GM21576 (cell line): ENCODE data around the gene ZNF467.

Experiments
- ATAC-seq: cut with Tn5 transposase; IDR thresholded peaks from one replicate; pipeline ENCODE4 v1.9.1; 2021; ENCODE audit warnings: mild to moderate bottlenecking, moderate library complexity; ENCODE audit not compliant: unreplicated experiment

ZNF467 gene

DNA sequence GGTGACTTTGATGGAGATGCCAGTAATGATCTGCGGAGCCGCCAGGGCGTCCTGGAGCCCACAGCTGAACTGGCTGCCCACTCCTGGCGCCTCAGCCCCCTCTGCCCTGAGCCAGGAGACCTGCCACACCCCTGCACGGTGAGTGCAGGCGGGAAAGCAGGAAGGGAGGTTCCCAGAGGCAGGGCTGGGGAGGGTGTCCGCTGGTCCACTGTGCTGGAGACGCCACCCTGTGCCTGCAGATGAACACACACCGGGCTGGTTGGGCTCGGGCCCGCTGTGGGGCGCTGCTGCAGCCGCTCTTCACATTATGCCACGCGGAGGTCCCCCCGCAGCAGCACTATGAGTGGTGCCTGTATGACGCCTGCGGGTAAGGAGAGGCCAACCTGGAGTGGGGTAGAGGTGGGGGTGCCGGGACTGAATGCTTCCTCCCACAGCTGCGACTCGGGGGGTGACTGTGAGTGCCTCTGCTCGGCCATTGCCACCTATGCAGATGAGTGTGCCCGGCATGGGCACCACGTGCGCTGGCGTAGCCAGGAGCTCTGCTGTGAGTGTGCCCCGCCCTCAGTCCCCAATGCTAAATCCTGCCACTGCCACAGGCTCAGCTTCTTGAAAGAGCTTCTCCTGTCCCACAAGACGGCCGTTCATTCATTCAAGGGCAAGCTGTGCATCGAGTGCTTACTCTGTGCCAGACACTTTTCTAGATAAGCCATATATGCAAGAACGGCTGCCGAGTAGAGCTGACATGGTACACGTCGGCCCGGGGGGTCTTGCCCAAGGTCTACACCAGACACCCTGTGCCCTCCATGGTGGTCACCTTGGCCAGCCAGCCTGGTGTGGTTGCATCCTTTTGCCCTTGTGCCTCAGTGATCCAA is 14.3 kb upstream of the ZNF467 start:
- no peak for ATAC-seq

DNA sequence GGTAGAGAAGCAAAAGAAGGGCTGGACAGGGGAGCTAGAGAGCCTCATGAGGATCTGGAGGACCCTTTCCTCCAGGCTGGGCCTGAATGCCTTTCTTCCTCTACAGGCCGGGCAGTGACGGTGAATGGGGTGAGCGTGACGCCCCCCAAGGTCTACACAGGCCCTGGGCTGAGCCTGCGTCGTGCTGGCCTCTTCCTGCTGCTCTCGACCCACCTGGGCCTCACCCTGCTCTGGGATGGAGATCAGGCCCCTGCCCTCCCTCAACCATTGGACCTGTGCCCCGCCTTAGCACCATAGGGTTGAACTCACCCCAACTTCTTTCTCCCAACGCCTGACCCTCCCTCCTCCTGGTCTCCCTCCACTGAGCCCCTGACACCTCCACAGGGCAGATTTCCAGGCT is 12.6 kb upstream of the ZNF467 start:
- ATAC-seq = no peak

DNA sequence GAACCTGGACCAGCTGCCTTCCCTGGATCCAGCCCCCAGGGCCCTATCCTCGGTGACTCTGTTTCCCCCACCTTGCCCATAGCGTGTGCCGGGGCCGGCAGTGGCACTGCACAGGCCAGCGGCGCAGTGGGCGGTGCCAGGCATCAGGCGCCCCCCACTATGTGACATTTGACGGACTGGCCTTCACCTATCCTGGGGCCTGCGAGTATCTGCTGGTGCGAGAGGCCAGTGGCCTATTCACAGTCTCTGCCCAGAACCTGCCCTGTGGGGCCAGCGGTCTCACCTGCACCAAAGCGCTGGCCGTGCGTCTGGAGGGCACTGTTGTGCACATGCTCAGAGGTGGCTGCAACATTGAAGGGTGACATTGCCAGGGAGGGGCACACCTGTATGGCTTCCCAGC is 12.0 kb upstream of the ZNF467 start:
- ATAC-seq = no peak

DNA sequence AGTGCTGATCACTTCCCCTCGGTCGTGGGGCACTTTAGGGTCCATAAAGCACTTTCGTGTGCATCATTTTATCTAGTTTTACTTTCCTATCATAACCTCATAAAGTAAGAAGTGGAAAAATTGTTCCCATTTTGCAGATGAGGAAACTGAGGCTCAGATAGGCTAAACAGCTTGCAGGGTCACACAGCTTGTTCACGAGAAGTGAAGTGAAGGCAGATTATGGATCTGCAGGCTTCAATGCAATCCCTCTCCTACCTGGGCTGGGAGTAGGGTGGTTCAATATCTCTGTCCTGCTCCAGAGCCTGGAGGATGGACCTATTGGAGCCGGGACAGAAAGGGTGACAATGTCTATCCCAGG is 10.8 kb upstream of the ZNF467 start:
- ATAC-seq = no peak

DNA sequence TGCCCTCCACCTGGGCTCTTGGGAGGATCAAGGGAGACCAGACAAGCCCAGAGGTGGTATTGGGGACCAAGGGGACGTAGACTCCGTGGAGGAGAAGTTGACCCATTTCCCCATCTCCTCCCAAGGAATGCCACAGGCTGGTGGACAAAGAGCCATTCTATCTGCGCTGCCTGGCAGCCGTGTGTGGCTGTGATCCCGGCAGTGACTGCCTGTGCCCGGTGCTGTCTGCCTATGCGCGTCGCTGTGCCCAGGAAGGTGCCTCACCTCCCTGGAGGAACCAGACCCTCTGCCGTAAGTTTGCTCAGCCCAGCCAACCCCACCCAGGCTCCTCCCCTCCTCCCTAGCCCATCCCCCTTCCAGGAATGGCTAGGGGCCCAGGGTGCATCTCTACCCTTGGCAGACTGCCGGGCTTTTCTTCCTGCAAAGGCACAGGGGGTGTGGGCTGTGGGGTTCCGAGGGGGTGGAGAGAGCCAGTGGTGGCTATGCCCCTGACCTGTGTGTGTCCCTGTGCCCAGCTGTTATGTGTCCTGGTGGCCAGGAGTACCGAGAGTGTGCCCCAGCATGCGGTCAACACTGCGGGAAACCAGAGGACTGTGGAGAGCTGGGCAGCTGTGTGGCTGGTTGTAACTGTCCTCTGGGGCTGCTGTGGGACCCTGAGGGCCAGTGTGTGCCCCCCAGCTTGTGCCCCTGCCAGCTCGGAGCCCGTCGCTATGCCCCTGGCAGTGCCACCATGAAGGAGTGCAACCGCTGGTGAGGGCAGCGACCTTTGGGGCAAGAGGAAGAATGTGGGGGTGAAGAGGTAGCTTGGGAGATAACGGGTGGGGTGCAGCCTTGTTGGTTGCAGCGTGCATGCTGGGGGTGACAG is 10.2 kb upstream of the ZNF467 start:
- ATAC-seq = no peak

DNA sequence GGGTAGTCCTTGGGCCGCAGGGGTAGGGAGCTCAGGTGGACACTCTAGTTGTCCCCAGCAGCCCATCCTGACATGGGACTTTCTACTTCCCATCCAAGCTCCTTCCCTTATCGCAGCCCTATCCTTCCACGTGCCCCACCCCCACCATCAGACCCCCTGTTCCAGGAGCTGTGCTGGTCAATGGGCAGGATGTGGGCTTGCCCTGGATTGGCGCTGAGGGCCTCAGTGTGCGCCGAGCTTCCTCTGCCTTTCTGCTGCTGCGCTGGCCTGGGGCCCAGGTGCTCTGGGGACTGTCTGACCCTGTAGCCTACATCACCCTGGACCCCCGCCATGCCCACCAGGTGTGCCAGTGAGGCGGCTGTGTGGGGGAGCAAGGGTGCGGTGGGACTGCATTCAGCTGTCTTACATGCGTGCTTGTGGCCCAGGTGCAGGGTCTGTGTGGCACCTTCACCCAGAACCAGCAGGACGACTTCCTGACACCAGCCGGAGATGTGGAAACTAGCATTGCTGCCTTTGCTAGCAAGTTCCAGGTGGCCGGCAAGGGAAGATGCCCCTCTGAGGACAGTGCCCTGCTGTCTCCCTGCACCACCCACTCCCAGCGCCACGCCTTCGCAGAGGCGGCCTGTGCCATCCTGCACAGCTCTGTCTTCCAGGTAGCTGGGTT is 9.4 kb upstream of the ZNF467 start:
- no peak for ATAC-seq

DNA sequence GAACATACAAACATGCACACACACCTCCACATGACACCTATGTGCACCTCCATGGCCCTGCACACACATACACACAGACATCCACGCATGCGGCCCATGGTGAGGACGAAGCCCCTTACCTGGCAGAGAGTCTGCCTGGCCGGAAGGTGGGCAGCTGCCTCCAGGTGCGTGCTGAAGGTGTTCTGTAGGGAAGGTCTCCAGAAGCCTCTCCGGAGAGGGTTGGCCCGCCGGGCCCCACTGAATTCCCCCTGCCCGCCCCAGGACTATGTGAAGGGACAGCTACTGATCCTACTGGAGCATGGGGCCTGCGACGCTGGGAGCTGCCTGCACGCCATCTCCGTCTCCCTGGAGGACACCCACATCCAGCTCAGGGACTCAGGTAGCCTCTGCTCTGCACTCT is 8.5 kb upstream of the ZNF467 start:
- ATAC-seq = no peak

DNA sequence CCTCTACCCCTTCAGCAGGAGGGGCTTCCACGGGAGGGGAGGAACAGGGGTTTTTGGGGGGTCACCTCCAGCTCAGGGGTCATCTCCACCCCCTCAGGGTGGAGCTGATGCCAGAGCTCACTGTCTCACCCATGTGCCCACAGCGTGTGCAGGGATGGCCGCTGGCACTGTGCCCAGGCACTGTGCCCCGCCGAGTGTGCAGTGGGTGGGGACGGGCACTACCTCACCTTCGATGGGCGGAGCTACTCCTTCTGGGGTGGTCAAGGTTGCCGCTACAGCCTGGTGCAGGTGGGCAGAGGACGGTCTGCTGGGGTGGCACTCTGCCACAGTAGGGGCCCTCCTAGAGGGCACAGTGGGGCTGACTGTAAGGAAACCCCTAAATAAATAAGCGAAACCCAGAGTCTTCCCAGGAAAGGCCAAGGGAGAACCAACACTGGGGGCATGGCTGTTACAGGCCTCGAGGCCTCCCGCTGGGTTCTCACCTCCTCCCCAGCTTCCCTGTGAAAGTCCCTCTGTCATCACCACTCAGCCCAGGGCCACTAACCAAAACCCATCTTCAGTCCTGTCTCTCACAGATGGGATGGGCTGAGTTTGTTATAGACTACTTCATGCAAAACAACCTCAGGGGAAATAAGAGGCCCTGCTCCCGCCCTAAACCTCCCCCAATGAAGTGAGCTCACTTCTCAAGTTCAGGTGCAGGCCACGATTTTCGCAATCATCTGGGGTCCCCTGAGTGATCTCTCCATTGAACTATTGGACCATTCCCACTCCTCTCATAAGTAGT is 7.4 kb upstream of the ZNF467 start:
- no peak for ATAC-seq

DNA sequence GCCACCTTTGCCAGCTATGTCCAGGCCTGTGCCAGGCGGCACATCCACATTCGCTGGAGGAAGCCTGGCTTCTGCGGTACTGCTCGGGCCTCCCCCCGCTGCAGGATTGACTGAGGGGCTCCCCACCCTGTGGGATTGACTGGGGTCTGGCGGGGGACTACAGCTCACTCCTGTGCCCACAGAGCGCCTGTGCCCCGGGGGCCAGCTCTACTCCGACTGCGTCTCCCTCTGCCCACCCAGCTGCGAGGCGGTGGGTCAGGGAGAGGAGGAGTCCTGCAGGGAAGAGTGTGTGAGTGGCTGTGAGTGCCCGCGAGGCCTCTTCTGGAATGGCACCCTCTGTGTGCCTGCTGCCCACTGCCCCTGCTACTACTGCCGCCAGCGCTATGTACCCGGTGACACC is 6.7 kb upstream of the ZNF467 start:
- ATAC-seq = no peak

DNA sequence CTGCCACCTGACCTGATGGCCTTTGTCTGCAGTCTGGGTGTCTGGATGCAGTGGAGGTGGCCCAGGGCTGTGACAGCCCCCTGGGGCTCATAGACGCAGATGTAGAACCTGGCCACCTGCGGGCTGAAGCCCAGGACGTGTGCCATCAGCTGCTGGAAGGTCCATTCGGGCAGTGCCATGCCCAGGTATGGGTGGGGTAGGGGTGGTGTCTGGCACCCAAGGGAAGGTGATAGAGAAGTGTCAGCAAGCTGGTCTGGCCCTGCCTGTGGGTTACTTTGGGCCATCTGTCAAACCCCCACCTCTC is 6.1 kb upstream of the ZNF467 start:
- ATAC-seq = no peak

DNA sequence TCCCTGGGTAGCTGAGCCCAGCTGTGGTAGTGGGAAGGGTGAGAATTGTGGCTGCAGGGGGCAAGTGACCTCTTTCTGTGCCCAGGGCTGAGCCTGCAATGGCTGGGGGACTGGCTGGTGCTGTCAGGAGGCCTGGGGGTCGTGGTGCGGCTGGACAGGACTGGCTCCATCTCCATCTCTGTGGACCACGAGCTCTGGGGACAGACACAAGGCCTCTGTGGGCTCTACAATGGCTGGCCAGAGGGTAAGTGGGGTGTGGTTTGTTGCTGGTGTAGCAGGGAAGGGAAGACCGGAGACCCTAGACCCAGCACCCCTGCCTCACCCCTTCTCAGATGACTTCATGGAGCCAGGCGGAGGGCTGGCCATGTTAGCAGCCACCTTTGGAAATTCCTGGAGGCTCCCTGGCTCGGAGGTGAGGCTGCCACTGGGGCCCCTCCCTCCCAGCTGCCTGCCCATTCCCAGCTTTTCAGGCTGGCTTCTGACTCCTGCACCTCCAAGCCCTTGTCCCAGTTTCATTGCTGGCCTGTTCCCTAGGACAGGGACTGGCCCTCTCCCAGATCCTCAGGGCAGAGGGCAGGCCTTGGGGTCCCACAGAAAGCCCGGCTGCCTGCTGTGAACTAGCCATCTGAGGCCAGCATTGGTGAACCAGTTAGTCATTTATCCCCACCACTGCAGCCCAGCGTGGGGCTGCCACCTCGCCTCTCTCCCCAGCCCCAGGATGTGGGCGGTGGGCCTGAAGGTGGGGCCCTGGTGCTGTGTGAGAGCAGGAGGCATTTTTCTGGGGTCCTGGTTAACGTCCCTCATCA is 5.5 kb upstream of the ZNF467 start:
- no peak for ATAC-seq

DNA sequence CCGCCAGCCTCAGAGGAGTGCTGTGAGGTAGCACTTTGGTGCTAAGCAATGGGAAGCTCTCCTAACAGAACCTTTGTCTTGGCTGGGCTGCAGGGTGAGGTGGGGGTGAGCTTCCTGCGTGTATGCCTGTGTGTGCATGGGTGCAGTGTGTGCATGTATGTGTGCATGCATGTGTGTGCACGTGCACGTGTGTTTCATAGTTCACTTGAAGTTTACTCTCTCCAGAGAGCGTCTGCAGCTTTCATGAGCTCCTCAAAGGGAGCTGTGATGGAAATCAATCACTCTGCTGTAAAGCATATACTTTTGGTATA is 4.9 kb upstream of the ZNF467 start:
- ATAC-seq = no peak

DNA sequence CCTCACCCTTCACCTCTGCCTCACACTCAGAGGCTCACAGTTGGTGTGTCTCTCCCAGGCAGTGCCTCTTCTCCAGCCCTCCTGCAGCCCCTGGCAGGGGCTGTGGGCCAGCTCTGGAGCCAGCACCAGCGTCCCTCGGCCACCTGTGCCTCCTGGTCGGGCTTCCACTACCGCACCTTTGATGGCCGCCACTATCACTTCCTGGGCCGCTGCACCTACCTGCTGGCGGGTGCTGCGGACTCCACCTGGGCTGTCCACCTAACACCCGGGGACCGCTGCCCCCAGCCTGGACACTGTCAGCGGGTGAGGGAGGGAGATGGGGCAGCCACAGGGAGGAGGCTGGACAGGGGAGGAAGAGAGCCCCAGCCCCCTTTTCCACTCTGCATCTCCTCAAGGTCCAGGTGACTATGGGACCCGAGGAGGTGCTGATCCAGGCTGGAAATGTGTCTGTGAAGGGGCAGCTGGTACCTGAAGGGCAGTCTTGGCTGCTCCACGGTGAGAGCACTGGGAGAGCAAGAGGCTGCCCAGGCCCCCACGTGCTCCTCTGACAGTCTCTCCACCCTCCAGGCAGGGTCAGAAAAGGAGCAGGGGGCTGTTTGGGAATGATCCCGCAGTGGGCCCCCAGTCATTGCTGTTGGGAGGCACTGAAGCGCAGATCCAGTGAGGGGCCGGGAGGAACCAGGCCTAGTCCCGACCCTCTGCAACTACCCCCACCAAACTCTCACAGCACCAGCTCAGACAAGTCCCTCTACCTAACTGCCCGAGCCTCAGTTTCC is 4.4 kb upstream of the ZNF467 start:
- no peak for ATAC-seq

DNA sequence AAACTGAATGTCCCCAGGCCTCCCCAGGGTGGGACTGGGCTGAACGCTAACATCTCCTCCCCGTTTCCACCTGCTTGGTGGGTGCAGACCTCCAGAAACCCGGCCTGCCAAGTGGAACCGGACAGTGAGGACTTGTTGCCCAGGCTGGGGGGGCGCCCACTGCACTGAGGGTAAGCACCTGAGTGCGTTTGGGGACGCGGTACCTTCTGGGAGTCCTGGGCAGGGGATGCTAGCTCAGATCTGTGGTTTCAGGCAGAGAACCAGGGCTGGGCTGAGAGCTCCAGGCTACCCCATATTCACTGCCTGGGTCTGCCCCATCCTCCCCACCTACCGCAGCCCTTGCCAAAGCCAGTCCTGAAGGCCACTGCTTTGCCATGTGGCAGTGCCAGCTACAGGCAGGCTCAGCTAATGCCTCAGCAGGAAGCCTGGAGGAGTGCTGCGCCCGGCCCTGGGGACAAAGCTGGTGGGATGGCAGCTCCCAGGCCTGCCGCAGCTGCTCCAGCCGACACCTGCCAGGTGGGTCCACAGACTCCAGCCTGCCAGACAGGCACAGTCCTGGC is 3.5 kb upstream of the ZNF467 start:
- no peak for ATAC-seq

DNA sequence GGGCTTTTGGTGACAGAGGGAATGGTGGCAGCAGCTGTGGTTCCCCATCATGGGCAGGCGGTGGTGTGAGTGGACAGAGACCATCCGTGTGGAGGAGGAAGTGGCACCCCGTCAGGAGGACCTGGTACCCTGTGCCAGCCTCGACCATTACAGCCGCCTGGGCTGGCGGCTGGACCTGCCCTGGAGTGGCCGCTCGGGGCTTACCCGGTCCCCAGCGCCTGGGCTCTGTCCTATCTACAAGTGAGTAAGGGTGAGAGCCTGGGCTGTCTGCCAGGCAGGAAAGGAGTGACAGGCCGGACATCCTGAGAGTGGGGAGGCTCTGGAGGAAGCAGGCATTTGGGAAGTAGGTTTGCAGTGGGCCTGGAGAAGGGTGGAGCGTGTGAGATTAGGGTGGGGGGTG is 2.9 kb upstream of the ZNF467 start:
- ATAC-seq = no peak

DNA sequence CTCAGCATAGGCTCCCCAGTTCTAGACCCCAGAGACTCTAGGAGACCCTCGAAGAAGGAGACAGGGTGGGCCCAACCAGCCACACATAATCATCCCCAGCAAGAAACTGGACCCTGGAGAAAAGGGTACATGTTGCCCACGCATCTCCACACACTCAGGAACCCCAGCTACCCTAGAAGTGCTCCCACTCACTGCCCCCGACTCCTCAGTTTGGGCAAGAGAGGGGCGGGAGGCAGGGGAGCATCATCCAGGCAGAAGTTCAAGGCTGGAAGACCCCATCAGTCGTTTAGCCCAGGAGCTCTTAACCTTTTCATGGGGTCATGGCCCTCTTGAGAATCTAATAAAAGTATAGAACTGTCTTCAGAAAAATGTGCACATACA is 1.8 kb upstream of the ZNF467 start:
- no peak for ATAC-seq

DNA sequence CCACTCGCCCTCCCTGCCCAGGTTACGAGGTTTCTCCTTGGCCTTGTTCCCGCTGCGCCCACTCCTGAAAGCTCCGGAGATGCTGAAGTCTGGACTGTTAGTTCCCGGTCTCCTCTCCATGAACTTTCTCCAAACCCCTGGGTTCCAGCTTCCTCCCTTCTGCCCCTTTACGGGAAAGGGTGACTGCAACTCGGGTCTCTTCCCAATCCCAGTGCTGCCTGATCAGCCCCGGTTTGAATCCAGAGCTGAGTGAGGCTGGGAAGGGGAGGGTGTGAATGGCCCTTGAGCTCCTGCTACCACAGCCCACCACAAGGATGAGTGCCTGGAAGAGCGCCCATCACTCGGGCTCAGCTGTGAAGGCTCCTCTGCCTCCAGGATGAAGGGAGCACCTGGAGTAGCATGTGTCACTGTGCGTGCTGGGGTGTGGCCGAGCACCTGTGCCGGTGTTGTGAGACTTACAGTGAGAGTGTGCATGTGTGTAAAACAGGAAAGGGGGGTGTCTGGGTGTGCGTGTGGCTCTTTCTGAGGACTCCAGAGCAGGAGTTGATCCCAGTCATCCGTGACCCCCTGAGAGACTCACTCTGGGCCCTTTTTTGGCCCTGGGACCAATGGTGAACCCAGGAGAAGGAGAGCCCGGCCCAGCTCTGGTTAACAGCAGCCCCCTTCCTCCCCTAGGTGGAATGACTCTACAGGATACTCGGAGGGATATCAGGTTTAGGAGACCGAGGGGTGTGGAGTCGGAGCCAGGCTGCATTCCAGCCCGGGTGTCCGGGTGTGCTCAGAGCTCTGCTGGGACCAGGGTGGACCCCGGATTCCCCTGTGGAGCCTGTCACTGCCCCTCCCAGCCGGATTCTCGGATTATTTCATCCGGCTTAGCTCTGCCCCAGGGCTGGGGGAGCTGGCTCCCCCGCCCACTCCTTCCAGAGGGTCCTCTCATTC is 1.1 kb upstream of the ZNF467 start:
- no peak for ATAC-seq

DNA sequence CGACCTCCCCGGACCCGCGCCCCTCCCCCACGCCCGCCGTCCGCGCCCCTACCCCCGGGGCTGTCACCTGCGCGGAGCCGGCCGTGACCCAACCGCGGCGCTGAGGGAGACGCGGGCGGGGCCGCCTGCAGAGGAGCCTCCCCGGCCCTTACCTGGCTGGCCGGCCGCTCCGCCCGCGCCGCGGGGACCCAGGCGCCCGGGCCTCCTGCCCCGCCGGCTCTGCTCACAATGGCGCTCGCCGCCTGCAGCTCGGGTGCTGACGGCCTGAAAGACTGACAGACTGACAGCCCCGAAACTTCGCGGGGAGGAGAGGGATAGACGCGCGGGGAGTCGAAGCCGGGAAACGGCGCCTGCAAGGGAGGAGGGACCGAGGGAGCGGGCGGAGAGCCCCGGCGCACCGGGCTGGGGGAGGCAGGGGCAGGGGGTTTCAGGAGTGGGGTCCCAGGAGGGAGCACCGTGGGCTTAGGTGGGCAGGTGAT is 393 bp downstream of the ZNF467 start:
- no peak for ATAC-seq
